ENCODE measurements around the gene PTPN13.

PTPN13 gene

GRCh38 chr4:86587381-86588140, 6.6 kb upstream of the PTPN13 start:
- no peak for DNase-seq (ENCODE audit: low read depth)

DNA sequence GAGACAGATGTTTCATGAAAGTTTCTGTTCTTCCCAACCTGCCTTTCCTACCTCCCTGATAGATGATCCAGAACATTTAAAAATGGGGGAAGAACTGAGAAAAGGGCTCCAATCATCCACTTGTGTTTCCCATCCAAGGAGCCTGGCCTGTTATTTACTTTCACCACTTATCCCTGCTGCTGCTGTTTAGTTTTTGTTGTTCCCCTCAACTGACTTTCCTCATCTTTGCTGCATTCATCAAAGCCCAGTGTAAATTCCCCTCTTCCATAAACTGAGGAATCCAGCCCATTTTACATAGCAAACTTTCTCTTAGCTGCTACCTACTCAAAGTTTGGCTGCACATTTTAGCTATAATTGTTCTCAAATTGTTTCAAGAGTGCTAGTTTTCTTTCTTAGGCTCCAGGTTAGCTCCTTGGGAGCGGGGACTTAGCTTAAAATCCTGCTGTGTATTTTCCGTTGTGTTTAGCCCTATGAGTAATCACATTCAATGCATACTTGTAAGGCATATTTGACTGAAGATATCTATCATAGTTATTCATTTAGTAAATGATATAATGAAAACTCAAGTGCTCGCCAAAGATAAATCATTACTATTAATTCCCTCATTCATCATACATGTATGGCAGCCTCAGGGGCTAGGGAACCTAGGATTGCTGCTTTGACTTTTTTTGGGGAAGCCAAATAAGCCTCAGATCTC, 1.4 kb upstream of the PTPN13 start:
- no peak for DNase-seq (ENCODE audit: low read depth)

DNA sequence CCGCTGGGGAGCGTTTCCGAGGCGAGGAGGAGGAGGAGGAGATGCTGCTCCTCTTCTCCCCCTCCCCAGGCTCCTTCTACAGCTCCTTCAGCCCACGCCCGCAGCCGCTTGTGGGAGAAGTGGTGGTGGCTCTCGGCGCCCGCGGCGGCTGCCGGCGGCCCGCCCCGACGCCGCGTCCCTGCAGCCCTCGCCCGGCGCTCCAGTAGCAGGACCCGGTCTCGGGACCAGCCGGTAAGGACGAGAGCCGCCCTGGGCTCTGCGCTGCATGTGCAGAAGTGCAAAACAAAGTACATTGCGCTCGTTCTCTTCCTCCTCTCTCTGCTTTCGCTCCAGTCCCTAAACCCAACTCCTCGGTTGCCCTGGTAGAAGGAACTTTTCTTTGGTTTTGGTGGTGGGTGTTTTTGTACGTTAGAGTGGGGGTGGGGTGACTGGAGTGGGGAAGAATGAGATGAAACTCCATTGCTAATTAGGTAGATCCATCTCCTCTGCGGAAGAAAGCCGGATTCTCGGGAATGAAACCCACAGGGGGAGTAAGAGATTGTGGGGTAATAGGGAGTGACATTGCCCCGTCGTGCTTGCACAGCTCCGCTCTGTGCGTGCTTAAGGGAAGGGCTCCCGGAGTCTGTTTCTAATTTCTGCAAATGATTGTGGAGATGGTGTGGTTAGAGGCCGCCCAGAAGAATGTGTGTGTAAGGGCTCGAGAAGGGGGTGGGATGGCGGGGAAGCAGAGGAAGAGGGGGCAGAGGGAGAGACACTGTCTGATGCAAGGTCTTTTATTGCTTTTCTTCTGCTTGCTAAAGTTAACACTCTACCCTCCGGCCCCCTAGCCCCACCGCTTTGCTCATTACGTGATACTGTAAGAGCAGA, 677 bp downstream of the PTPN13 start:
- no peak for DNase-seq (ENCODE audit: low read depth)

DNA sequence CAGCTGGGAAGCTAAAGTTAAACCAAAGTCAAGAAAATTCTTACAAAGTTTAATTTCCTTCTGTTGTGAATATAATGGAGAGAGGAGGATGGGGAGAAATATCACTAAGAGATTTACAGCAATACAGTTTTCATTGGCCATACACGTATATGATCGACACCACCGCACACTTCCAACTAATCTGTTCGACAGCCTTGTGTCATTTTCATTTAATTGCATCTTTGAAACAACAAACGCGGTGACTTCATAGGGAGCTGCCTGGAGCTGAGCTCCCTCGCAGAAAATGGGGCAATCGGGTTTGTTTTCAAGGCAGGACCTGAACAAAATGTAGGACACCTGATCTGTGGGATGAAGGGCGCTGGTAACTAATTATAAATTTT, 1.3 kb downstream of the PTPN13 start:
- DNase-seq (ENCODE audit: low read depth) = no peak

DNA sequence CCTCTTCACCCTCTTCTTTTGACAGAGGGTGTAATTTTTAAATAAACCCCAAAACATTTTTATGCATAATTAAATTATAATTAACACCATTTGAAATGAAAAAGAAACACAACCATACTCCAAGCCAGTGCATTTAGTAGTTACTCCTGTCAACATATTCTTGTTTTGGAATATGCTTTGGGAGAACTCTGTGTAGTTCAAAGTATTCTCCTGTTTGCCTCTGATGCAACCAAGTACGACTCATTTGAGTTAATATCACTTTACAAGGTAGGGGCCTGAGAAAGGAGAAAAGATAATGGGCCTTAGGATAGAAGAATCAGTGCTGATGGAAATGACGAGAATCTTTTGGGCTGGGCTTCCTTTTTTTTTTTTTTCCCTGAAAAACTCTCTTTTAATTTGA, 2.7 kb downstream of the PTPN13 start:
- no peak for DNase-seq (ENCODE audit: low read depth)

GRCh38 chr4:86600007-86600653, 6.0 kb downstream of the PTPN13 start:
- no peak for DNase-seq (ENCODE audit: low read depth)

GRCh38 chr4:86603311-86603885, 9.3 kb downstream of the PTPN13 start:
- no peak for DNase-seq (ENCODE audit: low read depth)

DNA sequence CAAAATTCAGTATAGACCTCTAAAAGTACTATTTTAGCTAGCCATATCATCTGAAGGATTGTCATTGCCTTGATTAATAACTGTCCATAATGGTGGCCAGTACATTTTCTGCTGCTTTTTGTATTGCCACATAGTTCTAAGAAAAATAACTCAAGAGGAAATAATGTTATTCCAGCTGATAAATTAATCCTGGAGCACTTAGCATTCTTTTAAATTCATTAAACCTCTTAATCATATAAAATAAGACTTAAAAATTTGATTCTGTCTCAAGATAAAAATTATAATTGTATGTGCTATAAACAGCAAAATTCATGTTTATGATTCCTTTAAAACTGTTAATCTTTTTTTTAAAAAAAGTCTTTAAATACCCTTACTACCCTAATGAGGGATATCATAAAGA, 12.7 kb downstream of the PTPN13 start:
- no peak for DNase-seq (ENCODE audit: low read depth)

- DNase-seq (ENCODE audit: low read depth) = no peak
Measured at GRCh38 chr4:86608757-86609375, 14.8 kb downstream of the PTPN13 start.

DNA sequence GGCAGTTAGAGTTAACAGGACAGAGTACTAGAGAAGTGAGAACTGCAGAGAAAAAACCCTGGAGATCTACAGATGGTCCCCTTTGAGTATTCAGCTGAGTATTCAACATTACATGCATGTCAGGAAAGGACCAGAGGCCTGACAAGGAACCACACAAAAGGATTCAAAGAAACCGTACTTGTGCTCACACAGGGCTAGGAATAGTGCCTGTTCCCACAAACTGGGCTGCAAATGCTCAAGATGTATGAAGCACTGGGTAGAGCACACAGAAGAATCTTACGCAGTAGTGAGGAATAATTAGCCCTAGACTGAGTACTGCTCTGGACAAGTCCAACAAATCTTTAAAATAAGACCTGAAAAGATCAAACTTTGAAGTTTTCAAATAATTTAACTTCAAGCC, 17.6 kb downstream of the PTPN13 start:
- DNase-seq (ENCODE audit: low read depth) = no peak

GRCh38 chr4:86613734-86614133, 19.6 kb downstream of the PTPN13 start:
- DNase-seq (ENCODE audit: low read depth) = no peak

DNA sequence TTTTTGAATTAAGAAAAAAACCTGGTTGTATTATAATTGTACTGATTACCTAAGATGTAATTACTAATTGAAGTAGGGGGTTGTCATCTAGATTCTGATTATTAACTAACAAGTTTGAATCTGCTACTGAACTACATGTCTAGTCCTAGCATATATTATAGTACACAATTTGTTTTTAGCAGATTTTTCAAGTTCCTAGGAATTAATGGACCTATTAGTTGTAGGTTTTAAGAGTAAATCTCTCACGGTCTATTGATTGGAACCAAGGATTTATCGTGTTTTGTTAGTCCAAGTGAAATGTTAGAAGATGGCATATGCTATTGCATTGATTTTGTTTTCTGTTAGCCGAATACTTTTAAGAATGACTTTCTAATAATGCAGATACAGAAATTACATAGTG, 20.8 kb downstream of the PTPN13 start:
- DNase-seq (ENCODE audit: low read depth) = no peak

GRCh38 chr4:86615501-86615900, 21.4 kb downstream of the PTPN13 start:
- DNase-seq (ENCODE audit: low read depth) = no peak

GRCh38 chr4:86619656-86620055, 25.5 kb downstream of the PTPN13 start:
- no peak for DNase-seq (ENCODE audit: low read depth)

GRCh38 chr4:86621435-86621834, 27.3 kb downstream of the PTPN13 start:
- no peak for DNase-seq (ENCODE audit: low read depth)

- DNase-seq (ENCODE audit: low read depth) = no peak
Measured at GRCh38 chr4:86626066-86626465, 32.0 kb downstream of the PTPN13 start.

DNA sequence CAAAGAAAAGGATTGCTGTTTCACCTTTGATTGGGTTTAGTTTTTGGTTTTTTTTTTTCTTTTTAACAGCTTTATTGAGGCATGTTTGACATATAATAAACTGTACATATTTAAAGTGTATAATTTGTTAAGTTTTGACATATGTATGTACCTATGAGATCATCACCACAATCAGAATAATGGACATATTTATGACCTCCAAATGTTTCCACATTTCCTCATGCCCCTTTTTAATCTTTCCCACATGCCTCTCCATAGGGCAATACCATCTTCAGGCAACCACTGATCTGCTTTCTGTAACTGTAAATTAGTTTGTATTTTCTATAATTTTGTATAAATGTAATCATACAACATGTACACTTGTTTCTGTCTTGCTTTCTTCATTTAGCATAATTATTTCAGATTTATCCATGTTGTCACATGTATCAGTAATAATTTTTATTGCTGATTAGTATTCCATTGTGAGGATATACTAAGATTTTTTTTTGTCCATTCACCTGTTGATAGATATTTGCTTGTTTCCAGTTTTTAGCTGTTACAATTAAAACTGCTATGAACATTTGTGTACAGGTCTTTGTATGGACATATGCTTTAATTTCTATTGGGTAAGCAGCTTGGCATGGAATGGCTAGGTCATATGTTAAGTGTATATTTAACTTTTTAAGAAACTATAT, 33.5 kb downstream of the PTPN13 start:
- no peak for DNase-seq (ENCODE audit: low read depth)

DNA sequence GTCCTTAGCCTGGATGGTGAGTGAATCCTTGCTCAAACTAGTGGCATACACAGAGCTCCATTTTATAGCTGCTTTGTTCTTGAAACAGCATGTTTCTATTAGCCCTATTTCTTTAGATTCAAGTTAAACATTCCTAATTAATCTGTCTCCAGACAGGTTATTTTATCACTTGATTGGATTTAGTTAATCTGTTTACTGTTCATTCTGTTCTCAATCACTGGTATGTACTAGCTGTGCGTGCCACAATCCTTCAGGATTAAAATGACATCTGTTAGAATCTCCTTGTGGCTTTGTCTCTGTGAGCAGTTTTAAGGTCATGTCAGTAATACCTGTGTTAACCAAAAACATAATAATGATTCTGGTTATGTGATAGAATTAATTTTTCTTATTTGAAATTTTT, 36.5 kb downstream of the PTPN13 start:
- DNase-seq (ENCODE audit: low read depth) = no peak

- DNase-seq (ENCODE audit: low read depth) = no peak
Measured at GRCh38 chr4:86631166-86631565, 37.1 kb downstream of the PTPN13 start.

- DNase-seq (ENCODE audit: low read depth) = no peak
Measured at GRCh38 chr4:86633854-86634253, 39.7 kb downstream of the PTPN13 start.

DNA sequence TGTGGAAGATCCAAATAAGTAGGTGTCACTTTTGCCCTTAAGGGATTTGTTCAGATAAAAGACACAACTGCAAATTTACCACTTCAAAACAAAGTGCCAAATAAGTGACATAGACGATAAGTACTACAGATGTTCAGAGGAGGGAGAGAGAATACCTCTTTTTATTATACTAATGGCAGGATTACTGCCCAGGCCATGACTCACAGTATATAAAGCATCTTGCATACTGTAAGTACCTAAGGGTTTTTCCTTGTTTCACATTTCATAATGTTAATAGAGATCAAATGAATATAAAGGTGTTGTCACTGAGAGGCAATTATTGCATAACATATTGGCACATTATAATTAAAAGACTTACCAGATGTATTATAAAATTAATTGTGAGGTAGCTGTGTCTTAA, 46.4 kb downstream of the PTPN13 start:
- DNase-seq (ENCODE audit: low read depth) = no peak

Data from stimulated activated CD8-positive, alpha-beta memory T cell treated with anti-CD3 and anti-CD28 coated beads, Interleukin-12 subunit alpha, Interleukin-12 subunit beta, amount 100 ng/mL, for 1 hour (primary cell).